Natural killer cell (primary cell): ENCODE data around the gene UGCG. TPM values are rescaled to one million over a fixed set of nuclear protein-coding genes. Genes with fewer than 3 reads are reported as not detected.

Experiments used
- ATAC-seq, 3 donors: fragments of 150-1000 bp in 2 of 3; fragments of 200-7000 bp in 1 of 3; cut with Tn5 transposase; 1 replicate in 1 of 3; 2 replicates in 2 of 3; pipeline ENCODE4 v1.10.0; 2021; ENCODE audit warnings: mild to moderate bottlenecking in 2 of 3, moderate library complexity in 2 of 3
- DNase-seq, 2 donors: peaks; one replicate each; pipeline versions ENCODE4 v3.0.0 to v3.0.0-alpha.2; 2013 to 2021; ENCODE audit warnings: mixed read lengths in 1 of 2
- H3K27ac ChIP-seq: one replicate; pipeline ENCODE4 v1.5.1; 2013; ENCODE audit warnings: mild to moderate bottlenecking, low read length
- H3K27me3 ChIP-seq: one replicate; pipeline ENCODE4 v1.6.1; 2013; ENCODE audit warnings: low read length; ENCODE audit not compliant: control insufficient read depth, insufficient read depth
- H3K36me3 ChIP-seq: one replicate; pipeline ENCODE4 v1.6.1; 2013; ENCODE audit warnings: low read length; ENCODE audit not compliant: control insufficient read depth, insufficient read depth
- H3K4me1 ChIP-seq: one replicate; pipeline ENCODE4 v1.6.1; 2013; ENCODE audit warnings: low read length; ENCODE audit not compliant: control insufficient read depth, insufficient read depth
- H3K4me3 ChIP-seq: one replicate; pipeline ENCODE4 v1.5.1; 2013; ENCODE audit warnings: low read length
- H3K9me3 ChIP-seq: one replicate; pipeline ENCODE4 v1.6.1; 2013; ENCODE audit warnings: low read length; ENCODE audit not compliant: control insufficient read depth, insufficient read depth
- H3K27ac Mint-ChIP-seq, 2 donors: one replicate each; pipeline ENCODE4 v1.8.0; 2022; ENCODE audit warnings: mild to moderate bottlenecking in 2 of 2, mixed read lengths in 2 of 2, moderate library complexity in 1 of 2
- H3K27me3 Mint-ChIP-seq, 2 donors: one replicate each; pipeline ENCODE4 v1.8.0; 2022; ENCODE audit warnings: low read depth in 2 of 2, mixed read lengths in 2 of 2
- H3K36me3 Mint-ChIP-seq: one replicate; pipeline ENCODE4 v1.8.0; 2022; ENCODE audit warnings: mixed read lengths
- H3K4me1 Mint-ChIP-seq, 2 donors: one replicate each; pipeline ENCODE4 v1.8.0; 2022; ENCODE audit warnings: mixed read lengths in 2 of 2
- H3K4me3 Mint-ChIP-seq: one replicate; pipeline ENCODE4 v1.8.0; 2022; ENCODE audit warnings: mild to moderate bottlenecking, moderate library complexity, mixed read lengths
- H3K9me3 Mint-ChIP-seq, 2 donors: one replicate each; pipeline ENCODE4 v1.8.0; 2022; ENCODE audit warnings: mixed read lengths in 2 of 2
- whole genome bisulfite sequencing: methylation state at CpG from one replicate; pipeline ENCODE4 v1.1.7; 2013; ENCODE audit warnings: missing lambda C conversion rate; ENCODE audit not compliant: insufficient coverage; 5-methylcytosine and 5-hydroxymethylcytosine counted together
- intact Hi-C: fragments of 100-400 bp; cut with micrococcal nuclease; formaldehyde crosslinking; loops from one replicate; pipeline ENCODE4 v1.14.2; 2022
- total RNA-seq, 4 donors: library from RNA; stranded (reverse); fragments of 120-200 nt in 1 of 4; gene quantifications; one replicate each; pipeline versions ENCODE4 v1.2.3 to v1.2.4, GENCODE V29; 2013 to 2022
- TF ChIP-seq, protein P1 (sequence below): fragments of 200-600 bp; IDR thresholded peaks from one replicate; pipeline ENCODE4 v1.8.0; 2022; ENCODE audit warnings: antibody characterized with exemption

The UGCG gene
- total RNA-seq, result 10 to 100 TPM; 17.9 to 21.4 (median 18.8) TPM
- total RNA-seq (2013), result 44.8 TPM

DNA sequence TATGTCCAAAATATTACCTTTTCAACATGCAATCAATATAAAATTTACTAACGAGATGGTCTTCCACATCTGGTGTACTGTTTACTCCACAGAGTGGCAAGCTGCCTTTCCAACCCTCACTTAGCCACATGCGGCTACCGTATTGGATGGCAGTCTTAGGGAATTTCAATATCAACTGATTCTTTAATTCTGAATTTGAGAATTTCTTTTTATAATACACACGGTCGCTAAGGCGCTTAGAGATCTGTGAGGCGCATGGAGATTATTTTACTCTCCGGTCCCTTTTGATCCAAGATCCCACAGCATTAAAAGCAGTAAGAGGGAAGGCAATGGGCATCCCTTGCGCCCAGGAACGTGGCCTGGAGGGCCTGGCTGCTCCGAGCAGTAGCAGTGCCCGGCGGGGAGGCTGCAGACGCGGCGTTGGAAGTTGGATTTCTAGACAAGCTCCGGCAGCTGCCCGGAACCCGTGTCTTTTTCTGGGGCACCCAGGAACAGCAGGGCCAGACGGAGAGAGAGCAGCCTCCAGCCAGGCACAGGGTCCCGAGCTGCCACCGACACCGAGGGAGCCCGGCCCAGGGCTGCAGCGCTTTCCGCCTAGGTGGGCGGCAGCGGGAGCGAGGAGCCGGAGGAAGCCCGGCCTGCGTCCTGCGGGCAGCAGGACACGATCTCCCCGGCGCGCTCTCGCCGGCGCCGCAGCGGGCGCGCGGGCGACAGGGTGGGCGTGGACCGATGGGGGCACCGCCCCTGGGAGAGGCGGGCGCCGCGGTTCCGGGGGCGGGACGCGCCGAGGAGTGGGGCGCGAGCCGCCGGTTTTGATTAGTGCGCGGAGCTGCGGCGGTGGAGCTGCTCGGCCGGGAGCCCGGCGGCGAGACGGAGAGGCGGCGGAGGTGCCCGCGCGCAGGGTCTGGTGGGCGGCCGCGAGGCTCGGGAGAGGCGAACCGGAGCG lies at the start of gene UGCG:
Gene UGCG, plus strand, starts transcription at position 819 of the 946 bp plus-strand sequence. CDS start 402 bp downstream, outside the sequence.
- Histone ChIP-seq H3K36me3 (no peaks in the 10 kb centered on the region), H3K27ac (peak within 1 kb of the TSS; percentile 80), H3K27me3 (no peaks in the 10 kb centered on the region), H3K4me3 (peak within 1 kb of the TSS; percentile 95), H3K9me3 (no peaks in the 10 kb centered on the region), H3K4me1 (peaks cover 10% of the 10 kb centered on the region)
- no peaks in the 10 kb centered on the region for H3K36me3 Mint-ChIP-seq
- no peaks in the 10 kb centered on the region for H3K27me3 Mint-ChIP-seq
- under 1% methylated on average over 82 of the region's 84 CpGs for WGBS
- peaks cover 9 to 12% of the 10 kb centered on the region in 2 donors for H3K4me1 Mint-ChIP-seq
- TF ChIP-seq, protein P1, sequence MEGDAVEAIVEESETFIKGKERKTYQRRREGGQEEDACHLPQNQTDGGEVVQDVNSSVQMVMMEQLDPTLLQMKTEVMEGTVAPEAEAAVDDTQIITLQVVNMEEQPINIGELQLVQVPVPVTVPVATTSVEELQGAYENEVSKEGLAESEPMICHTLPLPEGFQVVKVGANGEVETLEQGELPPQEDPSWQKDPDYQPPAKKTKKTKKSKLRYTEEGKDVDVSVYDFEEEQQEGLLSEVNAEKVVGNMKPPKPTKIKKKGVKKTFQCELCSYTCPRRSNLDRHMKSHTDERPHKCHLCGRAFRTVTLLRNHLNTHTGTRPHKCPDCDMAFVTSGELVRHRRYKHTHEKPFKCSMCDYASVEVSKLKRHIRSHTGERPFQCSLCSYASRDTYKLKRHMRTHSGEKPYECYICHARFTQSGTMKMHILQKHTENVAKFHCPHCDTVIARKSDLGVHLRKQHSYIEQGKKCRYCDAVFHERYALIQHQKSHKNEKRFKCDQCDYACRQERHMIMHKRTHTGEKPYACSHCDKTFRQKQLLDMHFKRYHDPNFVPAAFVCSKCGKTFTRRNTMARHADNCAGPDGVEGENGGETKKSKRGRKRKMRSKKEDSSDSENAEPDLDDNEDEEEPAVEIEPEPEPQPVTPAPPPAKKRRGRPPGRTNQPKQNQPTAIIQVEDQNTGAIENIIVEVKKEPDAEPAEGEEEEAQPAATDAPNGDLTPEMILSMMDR, result no peak
- H3K9me3 Mint-ChIP-seq, result no peaks in the 10 kb centered on the region
- DNase-seq (peak; percentile 92 to 93), ATAC-seq (peak; percentile 92 to 98 (median 95))
- peak within 1 kb of the TSS in 1 of 2 donors; percentile 91 for H3K27ac Mint-ChIP-seq
- peak within 1 kb of the TSS; percentile 99 for H3K4me3 Mint-ChIP-seq
- intact Hi-C loops, result loop anchor here (1.0 to 5.0 kb wide), 3 partner anchors 141 to 436 kb away; partner anchors contain the start of gene PTBP3

GRCh38 chr9:111851553-111851952 lies 45.1 kb upstream of the UGCG start:
- Mint-ChIP-seq H3K27me3 (peaks cover 0 to 9% of the 10 kb centered on the region in 2 donors), H3K4me1 (no peaks in the 10 kb centered on the region), H3K36me3 (no peaks in the 10 kb centered on the region), H3K27ac (no peak overlapping the region), H3K4me3 (no peak overlapping the region), H3K9me3 (no peaks in the 10 kb centered on the region)
- no peak overlapping the region for H3K4me3 ChIP-seq
- ATAC-seq (no peak), DNase-seq (no peak)
- no peaks in the 10 kb centered on the region for H3K9me3 ChIP-seq
- no peaks in the 10 kb centered on the region for H3K4me1 ChIP-seq
- WGBS, result 56% methylated on average over 2 of the region's 2 CpGs
- H3K36me3 ChIP-seq, result no peaks in the 10 kb centered on the region
- TF ChIP-seq, protein P1, result no peak
- intact Hi-C loops, result no loop called here
- H3K27me3 ChIP-seq, result no peaks in the 10 kb centered on the region
- H3K27ac ChIP-seq, result no peak overlapping the region

DNA sequence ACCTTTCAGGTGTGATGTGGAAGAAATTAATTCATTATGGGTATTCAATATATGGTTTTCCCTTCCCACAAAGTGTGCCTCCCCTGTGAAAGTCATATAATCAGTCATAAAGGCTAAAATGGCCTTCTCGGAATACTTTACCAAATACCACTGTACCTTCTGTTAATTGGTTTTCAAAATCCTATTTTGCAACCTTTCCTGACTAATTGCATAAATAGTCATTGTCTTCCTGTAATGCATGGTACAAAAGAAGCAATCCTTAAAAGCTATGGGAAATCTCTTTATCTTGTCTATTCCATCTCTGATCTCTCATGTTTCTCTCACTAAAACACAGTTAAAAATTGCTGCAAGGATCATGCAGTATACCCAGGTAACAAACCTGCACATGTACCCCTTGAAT lies 44.3 kb upstream of the UGCG start:
- intact Hi-C loops, result no loop called here
- H3K4me1 ChIP-seq, result no peaks in the 10 kb centered on the region
- no peak overlapping the region for H3K27ac Mint-ChIP-seq
- no peak overlapping the region for H3K27ac ChIP-seq
- no peaks in the 10 kb centered on the region for H3K36me3 ChIP-seq
- H3K4me1 Mint-ChIP-seq, result no peaks in the 10 kb centered on the region
- no peaks in the 10 kb centered on the region for H3K9me3 Mint-ChIP-seq
- H3K4me3 Mint-ChIP-seq, result no peak overlapping the region
- H3K27me3 ChIP-seq, result no peaks in the 10 kb centered on the region
- TF ChIP-seq, protein P1, result no peak
- WGBS, result 88% methylated on average over 1 of the region's 1 CpG
- ATAC-seq (no peak), DNase-seq (no peak)
- no peaks in the 10 kb centered on the region for H3K9me3 ChIP-seq
- H3K4me3 ChIP-seq, result no peak overlapping the region
- H3K27me3 Mint-ChIP-seq, result peaks cover 0 to 9% of the 10 kb centered on the region in 2 donors
- H3K36me3 Mint-ChIP-seq, result no peaks in the 10 kb centered on the region
